Measurements from ENCODE around the gene DPH1.

DNA sequence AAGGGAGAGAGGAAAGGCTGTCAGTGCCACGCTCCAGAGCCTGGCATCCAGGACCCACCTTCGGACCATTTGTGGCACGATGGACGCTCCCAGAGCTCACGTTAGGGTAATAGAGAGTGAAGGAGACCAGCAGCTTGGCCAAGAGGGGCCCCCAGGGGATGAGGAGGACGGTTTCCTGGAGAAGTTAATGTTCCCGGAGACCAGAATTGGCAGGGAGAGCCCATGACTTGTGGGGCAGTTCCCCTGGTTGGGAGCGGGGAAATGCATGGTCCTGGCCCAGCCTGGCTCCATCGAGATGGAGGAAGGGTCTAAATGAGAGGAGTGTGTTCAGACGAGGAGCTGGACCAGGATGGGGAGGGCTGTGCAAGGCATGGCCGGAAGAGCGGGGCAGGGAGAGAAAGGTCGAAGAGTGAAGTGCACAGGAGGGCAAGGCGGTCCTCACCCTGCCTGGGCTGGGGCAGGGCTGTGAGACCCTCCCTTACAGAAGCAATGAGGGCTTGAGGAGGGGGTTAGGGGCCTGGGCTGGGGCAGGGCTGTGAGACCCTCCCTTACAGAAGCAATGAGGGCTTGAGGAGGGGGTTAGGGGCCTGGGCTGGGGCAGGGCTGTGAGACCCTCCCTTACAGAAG, 22.1 kb downstream of the DPH1 start:
- TF ChIP-seq POLR2AphosphoS5 (IDR thresholded peaks at IDR 0.05; ENCODE audit: low read depth, low read length) (no peak), SMC3 (IDR thresholded peaks at IDR 0.05; ENCODE audit: low read depth, low read length) (no peak), RAD21 (IDR thresholded peaks at IDR 0.05; ENCODE audit: low read length) (no peak), RXRA (IDR thresholded peaks at IDR 0.05; ENCODE audit: borderline replicate concordance, low read depth) (no peak)
- TF ChIP-seq, protein P1, sequence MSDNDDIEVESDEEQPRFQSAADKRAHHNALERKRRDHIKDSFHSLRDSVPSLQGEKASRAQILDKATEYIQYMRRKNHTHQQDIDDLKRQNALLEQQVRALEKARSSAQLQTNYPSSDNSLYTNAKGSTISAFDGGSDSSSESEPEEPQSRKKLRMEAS (IDR thresholded peaks at IDR 0.05; ENCODE audit: low read depth), result no peak
- TF ChIP-seq, protein P2, sequence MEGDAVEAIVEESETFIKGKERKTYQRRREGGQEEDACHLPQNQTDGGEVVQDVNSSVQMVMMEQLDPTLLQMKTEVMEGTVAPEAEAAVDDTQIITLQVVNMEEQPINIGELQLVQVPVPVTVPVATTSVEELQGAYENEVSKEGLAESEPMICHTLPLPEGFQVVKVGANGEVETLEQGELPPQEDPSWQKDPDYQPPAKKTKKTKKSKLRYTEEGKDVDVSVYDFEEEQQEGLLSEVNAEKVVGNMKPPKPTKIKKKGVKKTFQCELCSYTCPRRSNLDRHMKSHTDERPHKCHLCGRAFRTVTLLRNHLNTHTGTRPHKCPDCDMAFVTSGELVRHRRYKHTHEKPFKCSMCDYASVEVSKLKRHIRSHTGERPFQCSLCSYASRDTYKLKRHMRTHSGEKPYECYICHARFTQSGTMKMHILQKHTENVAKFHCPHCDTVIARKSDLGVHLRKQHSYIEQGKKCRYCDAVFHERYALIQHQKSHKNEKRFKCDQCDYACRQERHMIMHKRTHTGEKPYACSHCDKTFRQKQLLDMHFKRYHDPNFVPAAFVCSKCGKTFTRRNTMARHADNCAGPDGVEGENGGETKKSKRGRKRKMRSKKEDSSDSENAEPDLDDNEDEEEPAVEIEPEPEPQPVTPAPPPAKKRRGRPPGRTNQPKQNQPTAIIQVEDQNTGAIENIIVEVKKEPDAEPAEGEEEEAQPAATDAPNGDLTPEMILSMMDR (IDR thresholded peaks at IDR 0.05), result no peak

Data from SK-N-SH (cell line).